Erythroblast (primary cell): Measurements from ENCODE around the gene KIF18B.

Source experiments
- GATA1 ChIP-seq: IDR thresholded peaks from 2 replicates; pipeline ENCODE4 v1.6.1; 2011; ENCODE audit warnings: low read depth, mild to moderate bottlenecking, control low read depth, low read length, moderate library complexity
- POLR2A ChIP-seq: IDR thresholded peaks from 2 replicates; pipeline ENCODE4 v1.6.1; 2011; ENCODE audit warnings: mild to moderate bottlenecking, low read length

DNA sequence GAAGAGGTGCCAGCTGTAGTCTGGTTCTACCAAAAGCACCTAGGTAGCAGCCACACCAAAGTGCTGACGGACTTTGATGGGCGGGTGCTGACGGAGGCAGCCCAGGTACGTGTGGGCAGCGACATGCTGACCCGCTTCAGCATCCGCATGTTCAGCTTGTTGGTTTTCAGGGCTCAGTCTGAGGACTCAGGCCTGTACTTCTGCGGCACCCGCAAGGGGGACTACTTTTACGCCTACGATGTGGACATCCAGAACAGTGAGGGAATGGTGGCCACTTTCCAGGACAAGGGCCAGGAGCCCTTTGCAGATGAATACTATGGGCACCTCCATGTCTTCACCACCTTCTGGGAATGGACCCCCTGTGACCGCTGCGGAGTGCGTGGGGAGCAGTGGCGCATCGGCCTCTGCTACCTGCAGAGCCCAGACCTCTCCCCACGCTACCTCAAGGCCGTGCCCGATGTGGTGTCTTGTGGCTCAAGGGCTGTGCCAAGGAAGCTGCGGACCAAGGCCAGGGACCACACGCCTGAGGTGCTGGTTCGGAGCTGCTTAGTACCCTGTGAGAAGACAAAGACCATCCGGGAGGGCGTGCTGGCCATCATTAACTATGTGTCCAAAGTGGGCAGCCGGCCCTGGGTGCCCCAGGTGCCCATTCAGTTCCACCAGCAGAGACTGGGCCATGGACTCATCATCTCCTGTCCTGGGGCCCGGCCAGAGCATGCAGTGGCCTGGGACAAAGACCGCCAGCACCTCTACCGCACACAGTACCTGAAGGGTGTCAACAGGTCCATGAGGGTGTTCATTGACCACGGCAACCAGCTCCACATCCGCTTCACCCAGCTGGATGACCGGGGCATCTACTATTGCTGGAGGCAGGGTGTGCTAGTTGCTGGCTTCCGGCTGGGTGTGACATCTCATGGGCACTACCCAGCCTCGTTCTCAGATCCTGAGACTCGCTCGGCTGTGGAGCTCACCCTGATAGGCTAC, 43.3 kb downstream of the KIF18B start:
- no peak for TF ChIP-seq POLR2A
- no peak for TF ChIP-seq GATA1
